A673 (cell line): ENCODE measurements around the gene CPPED1. TPM values are rescaled to one million over a fixed set of nuclear protein-coding genes. Genes with fewer than 3 reads are reported as not detected.

ENCODE experiments used
- BruUV-seq: library from RNA; stranded (reverse); fragments of 400-500 nt; replicated peaks from 2 replicates; lab custom pipeline; 2021; lab: Mats Ljungman, UMichigan
- CTCF ChIA-PET: fragments of 300-600 bp; sonication (Branson Sonifier 250); formaldehyde crosslinking; loops from one replicate; lab custom pipeline; 2022; ENCODE audit warnings: antibody characterized with exemption; lab: Charles Lee
- POLR2A ChIA-PET: fragments of 300-600 bp; sonication (Branson Sonifier 250); formaldehyde crosslinking; loops from one replicate; lab custom pipeline; 2022; ENCODE audit warnings: antibody characterized with exemption; ENCODE audit not compliant: low non-redundant PET; lab: Charles Lee
- DNase-seq: peaks from one replicate; pipeline ENCODE4 v3.0.0-alpha.2; 2015; ENCODE audit warnings: low spot score
- H3K27ac ChIP-seq: fragments of 200-600 bp; sonication (generic); 2 replicates; pipeline ENCODE4 v1.5.1; 2016; ENCODE audit warnings: mixed run types, low read depth, mild to moderate bottlenecking, mixed read lengths, antibody characterized with exemption, low read length; ENCODE audit not compliant: poor library complexity, severe bottlenecking
- H3K27me3 ChIP-seq: fragments of 200-600 bp; sonication (generic); replicated peaks from 2 replicates; pipeline ENCODE4 v1.6.1; 2017; ENCODE audit warnings: mixed run types, low read depth, mild to moderate bottlenecking, mixed read lengths, antibody characterized with exemption, low read length; ENCODE audit not compliant: insufficient read depth, poor library complexity
- H3K36me3 ChIP-seq: fragments of 200-600 bp; sonication (generic); 2 replicates; pipeline ENCODE4 v1.6.1; 2016; ENCODE audit warnings: mixed run types, mild to moderate bottlenecking, mixed read lengths, antibody characterized with exemption, low read length; ENCODE audit not compliant: insufficient read depth, poor library complexity, severe bottlenecking
- H3K4me1 ChIP-seq: fragments of 200-600 bp; sonication (generic); 2 replicates; pipeline ENCODE4 v1.6.1; 2017; ENCODE audit warnings: mixed run types, mild to moderate bottlenecking, mixed read lengths, antibody characterized with exemption, low read length; ENCODE audit not compliant: insufficient read depth, poor library complexity, severe bottlenecking
- H3K4me3 ChIP-seq: fragments of 200-600 bp; sonication (generic); 2 replicates; pipeline ENCODE4 v1.5.1; 2016; ENCODE audit warnings: low read depth, mixed run types, mild to moderate bottlenecking, mixed read lengths, low read length; ENCODE audit not compliant: poor library complexity, severe bottlenecking
- H3K9me3 ChIP-seq: fragments of 200-600 bp; sonication (generic); 2 replicates; pipeline ENCODE4 v1.6.1; 2016; ENCODE audit warnings: mixed run types, low read depth, mild to moderate bottlenecking, mixed read lengths, antibody characterized with exemption, low read length; ENCODE audit not compliant: poor library complexity, severe bottlenecking
- EZH2 ChIP-seq: fragments of 200-600 bp; sonication (generic); IDR thresholded peaks from 2 replicates; pipeline ENCODE4 v1.6.1; 2017; ENCODE audit warnings: borderline replicate concordance, low read depth, mild to moderate bottlenecking, mixed read lengths, antibody characterized with exemption, low read length; ENCODE audit not compliant: poor library complexity, severe bottlenecking
- intact Hi-C: fragments of 100-400 bp; cut with micrococcal nuclease; formaldehyde crosslinking; loops from one replicate; pipeline ENCODE4 v1.10.0; 2022; ENCODE audit not compliant: unreplicated experiment
- total RNA-seq: library from RNA; stranded (reverse); gene quantifications from 2 replicates; pipeline ENCODE4 v1.2.3, GENCODE V29; 2021
- TF ChIP-seq, protein P1 (sequence below): fragments of 300-800, 200-600 bp; sonication (generic); conservative IDR thresholded peaks from 2 replicates; pipeline ENCODE4 v1.5.1; 2017; ENCODE audit warnings: low read depth, mild to moderate bottlenecking, antibody characterized with exemption, low read length, moderate library complexity, mixed read lengths

CPPED1 gene
- total RNA-seq, 1 experiment from 2014 or later: 0.90 TPM

DNA sequence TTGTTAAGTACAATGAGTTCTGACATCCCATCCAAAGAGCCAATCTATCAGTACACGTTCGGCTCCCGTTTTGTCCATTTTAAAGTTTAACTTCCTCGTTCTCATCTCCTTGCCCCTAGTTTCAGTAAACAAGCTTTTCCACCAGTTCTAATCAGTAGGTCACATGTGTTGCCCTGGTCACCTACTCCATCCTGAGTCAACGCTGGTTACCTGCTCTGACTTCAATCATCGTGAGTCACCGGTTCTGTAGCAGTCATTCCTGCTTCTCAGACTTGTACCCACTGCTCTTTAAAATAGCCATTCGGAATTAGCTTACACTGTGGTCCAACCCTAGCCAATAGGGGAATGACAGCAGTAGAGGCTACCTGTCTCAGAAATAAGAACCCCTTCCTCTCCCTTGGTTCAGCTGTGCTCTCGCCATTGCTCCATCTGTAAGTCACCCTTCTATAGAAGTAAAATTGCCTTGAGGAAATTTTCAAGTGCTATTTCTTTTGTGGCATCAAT is 191.0 kb downstream of the CPPED1 start:
- CTCF ChIA-PET: no interaction called here
- intact Hi-C loops: no loop called here
- H3K36me3 ChIP-seq: no peaks in the 10 kb centered on the region
- no peaks in the 10 kb centered on the region for H3K4me1 ChIP-seq
- no peak overlapping the region for H3K4me3 ChIP-seq
- no peak for DNase-seq
- BruUV-seq: no TSS peak
- no peak overlapping the region for H3K27ac ChIP-seq
- POLR2A ChIA-PET: no interaction called here
- H3K27me3 ChIP-seq: no peaks in the 10 kb centered on the region
- TF ChIP-seq EZH2: no peak
- TF ChIP-seq, protein P1, sequence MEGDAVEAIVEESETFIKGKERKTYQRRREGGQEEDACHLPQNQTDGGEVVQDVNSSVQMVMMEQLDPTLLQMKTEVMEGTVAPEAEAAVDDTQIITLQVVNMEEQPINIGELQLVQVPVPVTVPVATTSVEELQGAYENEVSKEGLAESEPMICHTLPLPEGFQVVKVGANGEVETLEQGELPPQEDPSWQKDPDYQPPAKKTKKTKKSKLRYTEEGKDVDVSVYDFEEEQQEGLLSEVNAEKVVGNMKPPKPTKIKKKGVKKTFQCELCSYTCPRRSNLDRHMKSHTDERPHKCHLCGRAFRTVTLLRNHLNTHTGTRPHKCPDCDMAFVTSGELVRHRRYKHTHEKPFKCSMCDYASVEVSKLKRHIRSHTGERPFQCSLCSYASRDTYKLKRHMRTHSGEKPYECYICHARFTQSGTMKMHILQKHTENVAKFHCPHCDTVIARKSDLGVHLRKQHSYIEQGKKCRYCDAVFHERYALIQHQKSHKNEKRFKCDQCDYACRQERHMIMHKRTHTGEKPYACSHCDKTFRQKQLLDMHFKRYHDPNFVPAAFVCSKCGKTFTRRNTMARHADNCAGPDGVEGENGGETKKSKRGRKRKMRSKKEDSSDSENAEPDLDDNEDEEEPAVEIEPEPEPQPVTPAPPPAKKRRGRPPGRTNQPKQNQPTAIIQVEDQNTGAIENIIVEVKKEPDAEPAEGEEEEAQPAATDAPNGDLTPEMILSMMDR: no peak
- no peaks in the 10 kb centered on the region for H3K9me3 ChIP-seq

DNA sequence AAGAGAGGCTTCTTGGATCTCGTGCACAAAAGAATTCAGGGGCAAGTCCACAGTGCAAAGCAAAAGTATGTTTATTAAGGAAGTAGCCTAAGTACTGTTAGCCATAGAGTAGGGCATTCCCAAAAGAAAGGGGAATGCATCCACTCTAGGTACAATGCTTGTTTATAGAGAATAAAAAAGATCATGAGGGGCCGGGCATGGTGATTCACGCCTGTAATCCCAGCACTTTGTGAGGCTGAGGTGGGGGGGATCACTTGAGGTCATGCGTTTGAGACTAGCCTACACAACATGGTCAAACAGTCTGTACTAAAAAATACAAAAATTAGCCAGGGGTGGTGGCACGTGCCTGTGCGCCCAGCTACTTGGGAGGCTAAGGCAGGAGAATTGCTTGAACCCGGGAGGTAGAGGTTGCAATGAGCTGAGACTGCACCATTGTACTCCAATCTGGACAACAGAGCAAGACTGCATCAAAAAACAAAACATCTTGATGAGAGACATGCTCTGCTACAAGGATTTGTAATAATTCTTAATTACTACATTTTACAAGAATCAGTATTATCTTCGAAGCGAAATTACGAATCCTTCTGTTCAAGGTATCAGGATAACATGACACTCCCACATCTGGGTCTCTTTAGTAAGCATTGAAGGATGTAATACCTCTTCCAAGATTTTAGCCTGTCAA is 191.6 kb downstream of the CPPED1 start:
- CTCF ChIA-PET: no interaction called here
- H3K27ac ChIP-seq: no peak overlapping the region
- intact Hi-C loops: no loop called here

DNA sequence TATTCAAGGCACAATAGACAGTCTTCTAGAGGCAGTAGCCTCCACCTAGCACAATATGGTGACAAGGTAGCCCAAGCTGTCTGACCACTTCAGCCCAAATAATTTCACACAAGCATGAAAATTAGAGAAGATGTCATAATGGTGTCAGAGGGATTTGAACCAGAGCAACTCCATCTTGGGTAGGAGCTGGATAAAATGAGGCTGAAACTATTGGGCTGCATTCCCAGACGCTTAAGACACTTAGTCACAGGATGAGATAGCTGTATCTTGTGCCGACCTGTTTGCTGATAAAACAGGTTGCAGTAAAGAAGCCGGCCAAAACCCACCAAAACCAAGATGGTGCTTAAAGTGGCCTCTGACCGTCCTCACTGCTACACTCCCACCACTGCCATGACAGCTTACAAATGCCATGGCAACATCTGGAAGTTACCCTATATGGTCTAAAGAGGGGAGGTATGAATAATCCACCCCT is 192.6 kb downstream of the CPPED1 start:
- intact Hi-C loops: no loop called here
- no peaks in the 10 kb centered on the region for H3K9me3 ChIP-seq
- no peaks in the 10 kb centered on the region for H3K4me1 ChIP-seq
- BruUV-seq: no TSS peak
- H3K36me3 ChIP-seq: no peaks in the 10 kb centered on the region
- H3K27ac ChIP-seq: no peak overlapping the region
- no peak overlapping the region for H3K4me3 ChIP-seq
- CTCF ChIA-PET: no interaction called here
- POLR2A ChIA-PET: no interaction called here
- TF ChIP-seq EZH2: no peak
- TF ChIP-seq, protein P1: no peak
- DNase-seq: no peak
- no peaks in the 10 kb centered on the region for H3K27me3 ChIP-seq

More for the DNA sequence above, 191.6 kb downstream of the CPPED1 start:
- POLR2A ChIA-PET: no interaction called here
- no peak overlapping the region for H3K4me3 ChIP-seq
- no peak for DNase-seq
- no peaks in the 10 kb centered on the region for H3K36me3 ChIP-seq
- H3K4me1 ChIP-seq: no peaks in the 10 kb centered on the region
- BruUV-seq: no TSS peak
- H3K27me3 ChIP-seq: no peaks in the 10 kb centered on the region
- no peak for TF ChIP-seq EZH2
- H3K9me3 ChIP-seq: no peaks in the 10 kb centered on the region
